IMR-90 (cell line): ENCODE measurements around the gene KLHL4. TPM values are rescaled to one million over a fixed set of nuclear protein-coding genes. Genes with fewer than 3 reads are reported as not detected.

ENCODE experiments used
- ATAC-seq: fragments of 200-7000 bp; cut with Tn5 transposase; 2 replicates; pipeline ENCODE4 v1.9.1; 2020; ENCODE audit warnings: low read depth, mild to moderate bottlenecking, moderate library complexity
- BruUV-seq: library from RNA; stranded (reverse); fragments of 400-500 nt; replicated peaks from 2 replicates; lab custom pipeline; 2021; lab: Mats Ljungman, UMichigan
- CTCF ChIA-PET: fragments of 300-600 bp; formaldehyde crosslinking; extraction: SDS; loops from one replicate; lab custom pipeline; 2021; ENCODE audit warnings: antibody characterized with exemption; lab: Yijun Ruan, JAX
- POLR2A ChIA-PET: fragments of 300-600 bp; sonication (Branson Sonifier 250); formaldehyde crosslinking; loops from one replicate; lab custom pipeline; 2022; ENCODE audit warnings: antibody characterized with exemption; ENCODE audit not compliant: unreplicated experiment; lab: Charles Lee
- DNase-seq: peaks from one replicate; pipeline ENCODE4 v3.0.0; 2013
- H2AFZ ChIP-seq: replicated peaks from 2 replicates; pipeline ENCODE3; 2013; ENCODE audit warnings: low read length, mild to moderate bottlenecking; ENCODE audit not compliant: poor library complexity
- H2AK5ac ChIP-seq: 2 replicates; pipeline ENCODE4 v1.6.1; 2013; ENCODE audit warnings: low read depth, low read length, inconsistent platforms
- H2AK9ac ChIP-seq: replicated peaks from 2 replicates; pipeline ENCODE3; 2013; ENCODE audit warnings: mild to moderate bottlenecking, low read depth, low read length, moderate library complexity; ENCODE audit not compliant: poor library complexity
- H2BK120ac ChIP-seq: 2 replicates; pipeline ENCODE4 v1.6.1; 2013; ENCODE audit warnings: low read depth, low read length, inconsistent platforms
- H2BK15ac ChIP-seq: 3 replicates; pipeline ENCODE4 v1.6.1; 2013; ENCODE audit warnings: low read depth, low read length, inconsistent platforms
- H2BK20ac ChIP-seq: 2 replicates; pipeline ENCODE4 v1.6.1; 2013; ENCODE audit warnings: low read depth, mild to moderate bottlenecking, inconsistent platforms, low read length, moderate library complexity
- H2BK5ac ChIP-seq: 2 replicates; pipeline ENCODE4 v1.6.1; 2013; ENCODE audit warnings: mild to moderate bottlenecking, low read depth, low read length, inconsistent platforms; ENCODE audit not compliant: poor library complexity, severe bottlenecking
- H3K14ac ChIP-seq: replicated peaks from 2 replicates; pipeline ENCODE4 v1.6.1; 2013; ENCODE audit warnings: low read depth, low read length, inconsistent platforms
- H3K18ac ChIP-seq: 2 replicates; pipeline ENCODE4 v1.6.1; 2013; ENCODE audit warnings: low read depth, low read length, control low read depth
- H3K23ac ChIP-seq: 2 replicates; pipeline ENCODE4 v1.6.1; 2013; ENCODE audit warnings: low read depth, low read length, inconsistent platforms
- H3K27ac ChIP-seq: 2 replicates; pipeline ENCODE4 v1.5.1; 2013; ENCODE audit warnings: mild to moderate bottlenecking, control low read depth, low read length; ENCODE audit not compliant: insufficient read depth
- H3K27me3 ChIP-seq: 2 replicates; pipeline ENCODE4 v1.6.1; 2013; ENCODE audit warnings: low read length; ENCODE audit not compliant: control insufficient read depth, insufficient read depth
- H3K36me3 ChIP-seq: 2 replicates; pipeline ENCODE4 v1.6.1; 2013; ENCODE audit warnings: low read length, mixed read lengths; ENCODE audit not compliant: control insufficient read depth, insufficient read depth
- H3K4ac ChIP-seq: 2 replicates; pipeline ENCODE4 v1.6.1; 2013; ENCODE audit warnings: low read depth, low read length, inconsistent platforms
- H3K4me1 ChIP-seq: 2 replicates; pipeline ENCODE4 v1.6.1; 2013; ENCODE audit warnings: low read length, mixed read lengths; ENCODE audit not compliant: control insufficient read depth, insufficient read depth
- H3K4me2 ChIP-seq: 2 replicates; pipeline ENCODE4 v1.6.1; 2013; ENCODE audit warnings: low read depth, mild to moderate bottlenecking, control low read depth, low read length, moderate library complexity
- H3K4me3 ChIP-seq: 2 replicates; pipeline ENCODE4 v1.5.1; 2013; ENCODE audit warnings: low read depth, mild to moderate bottlenecking, control low read depth, low read length, moderate library complexity; ENCODE audit not compliant: insufficient read depth
- H3K56ac ChIP-seq: 2 replicates; pipeline ENCODE4 v1.6.1; 2013; ENCODE audit warnings: low read length, inconsistent platforms; ENCODE audit not compliant: insufficient read depth; ENCODE audit errors: extremely low read depth
- H3K79me1 ChIP-seq, 2 experiments: 2 replicates each; pipeline ENCODE4 v1.6.1; 2013; ENCODE audit warnings: low read length in 2 of 2, inconsistent platforms in 1 of 2, low read depth in 1 of 2
- H3K9ac ChIP-seq: 2 replicates; pipeline ENCODE4 v1.6.1; 2013; ENCODE audit warnings: low read depth, low read length, control low read depth
- H3K9me1 ChIP-seq: 2 replicates; pipeline ENCODE4 v1.6.1; 2013; ENCODE audit warnings: low read length, inconsistent platforms; ENCODE audit not compliant: insufficient read depth
- H3K9me3 ChIP-seq: 2 replicates; pipeline ENCODE4 v1.6.1; 2013; ENCODE audit warnings: low read length; ENCODE audit not compliant: control insufficient read depth, insufficient read depth
- H4K20me1 ChIP-seq: 2 replicates; pipeline ENCODE4 v1.6.1; 2013; ENCODE audit warnings: low read length, inconsistent platforms; ENCODE audit not compliant: insufficient read depth
- H4K5ac ChIP-seq: 2 replicates; pipeline ENCODE4 v1.6.1; 2013; ENCODE audit warnings: mild to moderate bottlenecking, low read depth, low read length, control low read depth
- H4K8ac ChIP-seq, 2 experiments: 2 replicates each; pipeline ENCODE4 v1.6.1; 2013; ENCODE audit warnings: low read depth in 2 of 2, low read length in 2 of 2, control low read depth in 1 of 2, inconsistent platforms in 1 of 2
- H4K91ac ChIP-seq: 2 replicates; pipeline ENCODE4 v1.6.1; 2013; ENCODE audit warnings: low read depth, low read length, inconsistent platforms; ENCODE audit not compliant: insufficient read depth
- BHLHE40 ChIP-seq: fragments of 150-350 bp; IDR thresholded peaks from 2 replicates; pipeline ENCODE4 v1.6.1; 2016; ENCODE audit warnings: mild to moderate bottlenecking, low read depth, low read length
- CEBPB ChIP-seq: IDR thresholded peaks from 2 replicates; pipeline ENCODE4 v1.6.1; 2012; ENCODE audit warnings: low read depth, low read length, improper control_type of control experiment
- CHD1 ChIP-seq: IDR thresholded peaks from 2 replicates; pipeline ENCODE4 v1.6.1; 2012; ENCODE audit warnings: low read depth, low read length, improper control_type of control experiment
- CTCF ChIP-seq: conservative IDR thresholded peaks from 2 replicates; pipeline ENCODE4 v1.5.1; 2012; ENCODE audit warnings: mild to moderate bottlenecking, low read depth, low read length, improper control_type of control experiment
- FOS ChIP-seq: fragments of 150-350 bp; IDR thresholded peaks from 2 replicates; pipeline ENCODE4 v1.6.1; 2016; ENCODE audit warnings: low read depth, low read length
- MAFK ChIP-seq: IDR thresholded peaks from 2 replicates; pipeline ENCODE4 v1.6.1; 2012; ENCODE audit warnings: low read depth, low read length, improper control_type of control experiment
- MAZ ChIP-seq: IDR thresholded peaks from 2 replicates; pipeline ENCODE4 v1.6.1; 2012; ENCODE audit warnings: low read depth, mild to moderate bottlenecking, low read length, improper control_type of control experiment, moderate library complexity, borderline replicate concordance
- MXI1 ChIP-seq: IDR thresholded peaks from 2 replicates; pipeline ENCODE4 v1.6.1; 2012; ENCODE audit warnings: low read depth, mild to moderate bottlenecking, low read length, moderate library complexity, borderline replicate concordance
- POLR2A ChIP-seq: IDR thresholded peaks from 2 replicates; pipeline ENCODE4 v1.6.1; 2012; ENCODE audit warnings: mild to moderate bottlenecking, low read depth, low read length
- RAD21 ChIP-seq: IDR thresholded peaks from 2 replicates; pipeline ENCODE4 v1.6.1; 2012; ENCODE audit warnings: low read length, improper control_type of control experiment
- RCOR1 ChIP-seq: IDR thresholded peaks from 2 replicates; pipeline ENCODE4 v1.6.1; 2012; ENCODE audit warnings: mild to moderate bottlenecking, low read length, improper control_type of control experiment; ENCODE audit not compliant: insufficient replicate concordance
- RFX5 ChIP-seq: IDR thresholded peaks from 2 replicates; pipeline ENCODE4 v1.8.0; 2012; ENCODE audit warnings: low read depth, mild to moderate bottlenecking, low read length, moderate library complexity
- SMC3 ChIP-seq: fragments of 150-350 bp; IDR thresholded peaks from 2 replicates; pipeline ENCODE4 v1.6.1; 2016; ENCODE audit warnings: low read depth, mild to moderate bottlenecking, antibody characterized with exemption, low read length, moderate library complexity
- USF2 ChIP-seq: fragments of 150-350 bp; IDR thresholded peaks from 2 replicates; pipeline ENCODE4 v1.6.1; 2017; ENCODE audit warnings: mild to moderate bottlenecking, antibody characterized with exemption, low read length, low read depth
- WGBS, 2 experiments: methylation state at CpG; one replicate each; pipeline versions ENCODE4 v1.1.5 to v1.1.7; 2013; ENCODE audit warnings: missing lambda C conversion rate in 2 of 2; ENCODE audit not compliant: insufficient read length in 1 of 2; ENCODE audit errors: extremely low coverage in 2 of 2; 5-methylcytosine and 5-hydroxymethylcytosine counted together
- dilution Hi-C: fragments of 300-500 bp; cut with HindIII; formaldehyde crosslinking; loops from one replicate; pipeline ENCODE4 v1.14.3; 2018; ENCODE audit warnings: low sequenced_read_pairs; ENCODE audit not compliant: unreplicated experiment
- in situ Hi-C: fragments of 300-500 bp; cut with MboI; formaldehyde crosslinking; loops from 3 replicates; pipeline ENCODE4 v1.14.3; 2019; ENCODE audit warnings: low sequenced_read_pairs, inconsistent platforms, mixed read lengths
- intact Hi-C: fragments of 100-400 bp; cut with micrococcal nuclease; formaldehyde crosslinking; loops from 2 replicates; pipeline ENCODE4 v1.10.0; 2022
- polyA plus RNA-seq, 3 experiments: library from polyadenylated mRNA; depleted of rRNA; stranded (reverse); fragments of >200 nt; gene quantifications; 2 replicates each; pipeline ENCODE4 v1.2.3, GENCODE V29; 2012; ENCODE audit warnings: low replicate concordance in 1 of 3
- total RNA-seq: library from RNA; depleted of rRNA; stranded (reverse); fragments of >200 nt; gene quantifications from 2 replicates; pipeline ENCODE4 v1.2.3, GENCODE V29; 2012

KLHL4 gene
- total and polyA plus RNA-seq, 2 of the 4 experiments (the other 2 are of a cell fraction), result 0.50 to 1.4 TPM

DNA sequence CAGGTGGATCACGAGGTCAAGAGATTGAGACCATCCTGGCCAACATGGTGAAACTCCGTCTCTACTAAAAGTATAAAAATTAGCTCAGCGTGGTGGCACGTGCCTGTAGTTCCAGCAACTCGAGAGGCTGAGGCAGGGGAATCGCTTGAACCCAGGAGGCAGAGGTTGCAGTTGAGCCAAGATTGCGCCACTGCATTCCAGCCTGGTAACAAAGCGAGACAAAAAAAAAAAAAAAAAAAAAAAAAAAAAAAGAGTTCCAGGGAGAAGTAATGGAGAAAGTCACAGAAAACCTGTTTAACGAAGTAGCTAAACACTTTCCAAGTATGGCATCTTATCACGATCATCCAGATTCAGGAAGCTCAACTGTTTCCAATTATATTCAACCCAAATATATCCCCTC lies 10.9 kb downstream of the KLHL4 start:
- ChIA-PET CTCF (no interaction called here), POLR2A (no interaction called here)
- H2AK5ac ChIP-seq, result no peak overlapping the region
- no peak overlapping the region for H4K91ac ChIP-seq
- H2AFZ ChIP-seq, result no peak overlapping the region
- H2BK15ac ChIP-seq, result no peak overlapping the region
- H3K18ac ChIP-seq, result no peak overlapping the region
- H3K14ac ChIP-seq, result no peak overlapping the region
- no TSS peak for BruUV-seq
- ATAC-seq (no peak), DNase-seq (no peak)
- H3K4me2 ChIP-seq, result no peak overlapping the region
- no peak overlapping the region for H3K23ac ChIP-seq
- H2BK120ac ChIP-seq, result no peak overlapping the region
- no peak overlapping the region for H3K9ac ChIP-seq
- no peak overlapping the region for H3K27ac ChIP-seq
- TF ChIP-seq BHLHE40, result no peak
- TF ChIP-seq CHD1, result no peak
- no peak for TF ChIP-seq RAD21
- TF ChIP-seq FOS, result no peak
- no peak for TF ChIP-seq RFX5
- no peak for TF ChIP-seq SMC3
- no peak for TF ChIP-seq USF2
- TF ChIP-seq CEBPB, result no peak
- no peak for TF ChIP-seq MXI1
- no peak for TF ChIP-seq MAZ
- no peak for TF ChIP-seq CTCF
- TF ChIP-seq MAFK, result no peak
- no peak for TF ChIP-seq RCOR1
- TF ChIP-seq POLR2A, result no peak
- H3K79me1 ChIP-seq, result no peaks in the 10 kb centered on the region
- 43% methylated on average over 1 of the region's 10 CpGs; no CpG with 5 or more reads in 1 of the 2 experiments for WGBS, 2 experiments
- H2AK9ac ChIP-seq, result no peak overlapping the region
- no peaks in the 10 kb centered on the region for H3K27me3 ChIP-seq
- no peak overlapping the region for H3K56ac ChIP-seq
- H3K4ac ChIP-seq, result no peak overlapping the region
- dilution Hi-C loops, result no loop called here
- in situ Hi-C loops, result no loop called here
- intact Hi-C loops, result no loop called here
- H3K36me3 ChIP-seq, result no peaks in the 10 kb centered on the region
- H2BK20ac ChIP-seq, result no peak overlapping the region
- H3K4me3 ChIP-seq, result no peak overlapping the region
- no peak overlapping the region for H4K8ac ChIP-seq
- H4K20me1 ChIP-seq, result no peaks in the 10 kb centered on the region
- no peak overlapping the region for H2BK5ac ChIP-seq
- H3K4me1 ChIP-seq, result no peaks in the 10 kb centered on the region
- H3K9me3 ChIP-seq, result no peaks in the 10 kb centered on the region
- no peak overlapping the region for H4K5ac ChIP-seq
- no peaks in the 10 kb centered on the region for H3K9me1 ChIP-seq
